ENCODE results near the gene DAAM2. TPM values are rescaled to one million over a fixed set of nuclear protein-coding genes. Genes with fewer than 3 reads are reported as not detected.

DAAM2 gene
- total and polyA plus RNA-seq, 2 of the 8 experiments (the other 6 are each of a cell fraction or from before 2014, with no cell fraction given) = 1.5 to 2.9 TPM

DNA sequence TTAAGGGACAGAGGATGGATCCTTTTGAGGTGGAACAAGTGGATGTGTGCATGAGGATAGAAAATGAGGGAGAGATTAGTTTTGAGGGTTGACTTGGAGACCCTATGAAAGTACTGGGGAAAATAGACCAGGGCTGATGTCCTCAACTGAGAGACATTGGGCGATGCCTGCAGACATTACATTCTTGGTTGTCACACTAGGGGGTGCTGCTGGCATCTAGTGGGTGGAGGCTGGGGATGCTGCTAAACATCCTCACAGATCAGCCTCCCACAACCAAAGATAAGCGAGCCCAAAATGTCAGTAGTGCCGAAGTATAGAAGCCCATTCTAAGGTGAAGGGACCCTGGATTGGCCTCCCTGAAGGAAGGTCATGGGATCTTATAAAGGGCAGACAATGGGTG is 78.8 kb downstream of the DAAM2 start (continued):
- TF ChIP-seq TCF12 (IDR thresholded peaks at IDR 0.05; ENCODE audit: low read depth, low read length) (no peak), HDAC2 (IDR thresholded peaks at IDR 0.05; ENCODE audit: borderline replicate concordance in 1 of 2, low read depth in 2 of 2, low read length in 2 of 2) (no peak), FOSL1 (IDR thresholded peaks at IDR 0.05; ENCODE audit: insufficient read depth, low read depth, low read length) (no peak), GABPA (IDR thresholded peaks at IDR 0.05; ENCODE audit: borderline replicate concordance, insufficient read depth, low read length) (no peak), YY1 (IDR thresholded peaks at IDR 0.05; ENCODE audit: low read depth, low read length) (no peak)
- TF ChIP-seq, protein P1, sequence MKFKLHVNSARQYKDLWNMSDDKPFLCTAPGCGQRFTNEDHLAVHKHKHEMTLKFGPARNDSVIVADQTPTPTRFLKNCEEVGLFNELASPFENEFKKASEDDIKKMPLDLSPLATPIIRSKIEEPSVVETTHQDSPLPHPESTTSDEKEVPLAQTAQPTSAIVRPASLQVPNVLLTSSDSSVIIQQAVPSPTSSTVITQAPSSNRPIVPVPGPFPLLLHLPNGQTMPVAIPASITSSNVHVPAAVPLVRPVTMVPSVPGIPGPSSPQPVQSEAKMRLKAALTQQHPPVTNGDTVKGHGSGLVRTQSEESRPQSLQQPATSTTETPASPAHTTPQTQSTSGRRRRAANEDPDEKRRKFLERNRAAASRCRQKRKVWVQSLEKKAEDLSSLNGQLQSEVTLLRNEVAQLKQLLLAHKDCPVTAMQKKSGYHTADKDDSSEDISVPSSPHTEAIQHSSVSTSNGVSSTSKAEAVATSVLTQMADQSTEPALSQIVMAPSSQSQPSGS (IDR thresholded peaks at IDR 0.05; ENCODE audit: low read length) = no peak
